ENCODE data around the gene MMRN2.

Gene MMRN2

DNA sequence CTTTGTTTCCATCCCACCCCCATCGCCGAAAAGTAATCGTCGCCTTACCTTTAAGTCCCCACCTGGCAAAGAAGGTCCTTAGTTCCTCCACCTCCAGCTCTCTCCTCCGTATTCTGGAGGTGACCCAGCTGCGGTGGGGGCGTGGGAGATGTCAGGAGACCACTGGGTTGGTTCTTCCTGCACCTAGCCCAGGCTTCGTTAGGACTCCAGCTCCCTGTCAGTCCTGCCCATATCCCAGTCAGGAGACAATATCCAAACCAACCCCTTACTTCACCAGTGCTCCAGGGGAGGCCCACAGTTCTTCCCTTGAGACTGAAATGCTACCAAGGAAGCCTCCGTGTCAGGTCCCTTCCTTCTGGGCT lies 11.6 kb upstream of the MMRN2 start:
- no peak for DNase-seq

DNA sequence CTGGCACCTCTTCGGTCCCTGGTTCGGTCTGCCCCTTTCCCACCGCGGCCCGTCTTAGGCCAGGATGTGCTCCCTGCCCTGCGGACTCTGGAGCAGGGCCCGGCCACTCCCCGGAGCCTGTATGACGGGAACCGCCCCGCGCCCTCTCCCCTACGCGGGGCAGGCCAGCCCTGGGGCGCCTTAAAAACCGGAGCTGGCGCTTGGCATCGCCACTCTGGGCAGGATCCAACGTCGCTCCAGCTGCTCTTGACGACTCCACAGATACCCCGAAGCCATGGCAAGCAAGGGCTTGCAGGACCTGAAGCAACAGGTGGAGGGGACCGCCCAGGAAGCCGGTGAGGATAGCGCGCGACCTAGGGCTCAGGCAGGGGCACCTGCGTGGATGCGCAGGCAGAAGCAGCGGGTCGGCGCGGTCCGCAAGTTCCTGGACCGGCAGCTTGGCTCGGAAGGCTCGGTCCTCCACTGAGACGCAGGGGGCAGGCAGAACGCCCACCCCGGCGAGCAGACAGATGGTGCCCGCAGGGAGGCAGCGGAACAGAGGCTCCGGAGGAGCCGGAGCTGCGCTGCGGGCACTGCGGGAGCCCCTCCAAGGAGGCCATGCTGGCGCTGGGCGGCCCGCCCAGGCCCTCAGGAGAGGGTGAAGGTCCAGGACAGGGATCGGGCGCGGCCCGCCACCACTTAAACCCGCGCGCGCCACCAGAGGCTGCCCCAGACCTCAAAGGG lies 11.0 kb upstream of the MMRN2 start, which contains the start of gene ADIRF:
Gene ADIRF, plus strand, starts transcription at position 212 of the 723 bp plus-strand sequence. Its CDS starts 63 bp downstream, at position 275.
- no peak for DNase-seq

DNA sequence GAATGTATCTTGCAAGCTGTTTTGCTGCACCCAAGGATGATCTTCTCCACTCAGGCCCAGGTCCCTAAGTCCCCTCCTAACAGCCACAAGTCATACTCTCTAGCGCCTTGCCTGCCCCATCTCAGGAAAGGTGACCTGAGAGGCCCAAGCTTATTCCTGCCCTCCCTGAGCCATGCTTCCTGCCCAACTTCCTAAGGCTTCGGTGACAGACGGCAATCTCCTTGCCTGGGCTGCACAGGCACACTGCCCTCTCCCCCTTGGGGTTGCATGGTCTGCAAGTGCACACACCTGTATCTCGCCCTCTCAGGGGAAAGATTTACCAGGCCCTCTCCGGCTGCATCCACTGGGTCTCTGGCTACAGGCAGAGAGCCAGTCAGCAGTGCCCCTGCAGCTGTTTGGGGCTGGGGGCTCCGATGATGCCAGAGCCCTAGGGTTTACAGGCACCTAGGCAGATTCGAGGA lies 10.1 kb upstream of the MMRN2 start:
- no peak for DNase-seq

DNA sequence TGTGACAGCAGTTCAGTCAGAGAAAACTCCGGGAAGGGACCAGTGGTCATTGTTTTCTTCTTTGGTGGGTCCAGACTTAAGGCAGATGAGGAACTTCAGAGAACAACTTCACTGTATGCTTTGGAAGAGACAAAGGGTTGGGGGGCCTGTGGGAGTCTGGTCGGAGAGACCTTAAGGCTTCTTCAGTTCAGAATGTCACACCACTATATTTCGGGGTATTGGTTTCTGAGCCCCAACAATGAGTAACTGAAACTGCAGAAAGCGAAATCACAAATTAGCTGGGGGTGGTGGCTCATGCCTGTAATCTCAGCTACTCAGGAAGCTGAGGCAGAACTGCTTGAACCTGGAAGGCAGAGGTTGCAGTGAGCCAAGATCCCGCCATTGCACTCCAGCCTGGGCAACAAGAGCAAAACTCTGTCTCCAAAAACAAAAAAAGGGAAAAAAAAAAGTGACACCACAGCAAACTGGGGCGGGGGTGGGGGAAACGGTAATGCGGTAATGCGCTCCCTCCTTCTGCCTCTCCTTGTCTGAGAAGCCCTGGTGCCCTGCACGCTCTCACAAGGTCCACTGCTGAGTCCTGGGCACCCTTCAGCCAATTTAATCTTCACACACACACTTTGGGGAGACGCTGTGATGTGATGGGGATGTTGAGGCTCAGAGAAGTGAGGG lies 8.7 kb upstream of the MMRN2 start:
- DNase-seq = no peak

DNA sequence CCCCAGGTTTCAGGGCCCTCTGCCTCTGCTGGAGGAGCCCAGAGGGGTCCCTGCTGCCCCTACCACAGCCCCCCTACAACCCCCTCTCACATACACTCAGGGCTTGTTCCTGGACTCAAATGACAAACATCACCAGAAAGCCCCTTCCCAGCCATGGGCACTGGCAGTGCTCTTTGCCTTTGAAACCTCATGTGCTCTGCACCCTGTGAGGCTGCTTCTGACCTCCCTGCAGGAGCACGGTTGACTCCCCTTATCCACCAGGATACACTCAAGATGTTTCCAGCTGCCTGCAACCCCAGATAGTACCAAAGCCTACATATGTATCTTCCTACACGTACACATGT lies 7.4 kb upstream of the MMRN2 start:
- no peak for DNase-seq

DNA sequence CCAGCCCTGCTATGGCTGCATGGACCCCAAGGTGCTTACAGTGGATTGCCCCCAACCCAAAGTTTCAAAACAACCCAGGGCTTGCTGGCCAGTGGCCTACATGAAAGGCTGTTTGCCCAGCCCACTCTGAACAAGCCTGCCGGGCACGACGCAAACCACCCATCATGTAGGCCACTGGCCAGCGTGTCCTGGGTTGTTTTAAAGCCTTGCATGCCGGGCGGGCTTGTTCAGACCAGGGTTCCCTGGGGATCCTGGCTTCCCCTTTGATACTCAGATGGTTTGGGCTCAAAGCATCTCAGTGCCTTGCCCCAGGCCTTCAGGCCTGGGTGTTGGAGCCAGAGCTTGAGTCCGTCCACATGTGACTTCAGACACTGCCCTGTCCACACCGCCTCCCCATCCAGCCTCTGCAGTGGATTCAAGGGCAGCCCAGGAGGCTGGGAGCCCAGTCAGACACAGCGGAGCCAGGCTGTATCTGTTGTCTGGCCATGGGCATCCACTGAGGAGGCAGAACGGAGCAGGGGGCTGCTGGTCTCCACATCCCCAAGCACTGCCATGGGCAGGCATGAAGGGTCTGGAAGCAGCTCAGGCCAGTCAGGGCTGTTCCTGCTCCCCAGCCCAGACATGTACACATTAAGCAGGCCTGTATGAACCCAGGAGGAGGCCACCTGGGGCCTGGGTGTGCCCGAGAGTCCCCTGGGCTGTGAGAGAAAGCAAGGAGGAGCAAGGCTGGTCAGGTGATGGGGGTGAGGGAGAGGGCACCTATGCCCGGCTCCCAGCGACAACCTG lies 6.8 kb upstream of the MMRN2 start:
- DNase-seq = no peak

DNA sequence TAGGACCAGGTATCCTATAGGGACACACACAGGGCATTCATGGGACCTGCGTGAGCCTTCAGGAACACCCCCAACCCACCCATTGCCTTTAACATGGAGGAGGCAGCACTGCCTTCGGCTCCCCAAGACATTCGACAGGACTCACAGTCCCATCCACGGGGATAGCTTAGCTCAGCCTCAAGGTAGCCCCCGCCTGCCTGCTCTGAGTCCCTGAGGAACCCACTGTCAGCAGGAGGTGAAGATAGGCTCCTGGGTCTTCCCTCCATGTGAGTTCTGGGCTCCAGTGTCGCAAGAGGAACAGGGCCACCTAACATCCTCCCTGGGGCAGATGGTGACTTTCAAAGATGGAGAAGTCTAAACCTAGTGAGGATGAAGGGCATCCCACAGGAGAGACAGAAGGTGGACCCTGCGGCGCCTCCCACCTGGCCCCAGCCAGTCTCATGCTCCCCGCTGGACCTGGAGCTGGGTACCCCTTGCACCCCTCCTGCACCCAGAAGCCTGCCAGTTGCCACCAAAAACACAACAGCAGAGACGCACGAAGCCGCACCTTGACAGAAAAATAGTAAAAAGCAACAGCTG lies 6.0 kb upstream of the MMRN2 start:
- no peak for DNase-seq

DNA sequence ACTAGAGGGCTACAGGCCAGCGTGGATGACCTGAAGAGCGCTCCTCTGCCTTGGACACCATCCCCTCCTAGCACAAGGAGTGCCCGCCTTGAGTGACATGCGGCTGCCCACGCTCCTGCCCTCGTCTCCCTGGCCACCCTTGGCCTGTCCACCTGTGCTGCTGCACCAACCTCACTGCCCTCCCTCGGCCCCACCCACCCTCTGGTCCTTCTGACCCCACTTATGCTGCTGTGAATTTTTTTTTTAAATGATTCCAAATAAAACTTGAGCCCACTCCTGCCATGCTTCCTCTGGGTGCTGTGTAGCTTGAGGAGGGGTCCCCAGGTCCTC lies 5.5 kb upstream of the MMRN2 start:
- DNase-seq = no peak

DNA sequence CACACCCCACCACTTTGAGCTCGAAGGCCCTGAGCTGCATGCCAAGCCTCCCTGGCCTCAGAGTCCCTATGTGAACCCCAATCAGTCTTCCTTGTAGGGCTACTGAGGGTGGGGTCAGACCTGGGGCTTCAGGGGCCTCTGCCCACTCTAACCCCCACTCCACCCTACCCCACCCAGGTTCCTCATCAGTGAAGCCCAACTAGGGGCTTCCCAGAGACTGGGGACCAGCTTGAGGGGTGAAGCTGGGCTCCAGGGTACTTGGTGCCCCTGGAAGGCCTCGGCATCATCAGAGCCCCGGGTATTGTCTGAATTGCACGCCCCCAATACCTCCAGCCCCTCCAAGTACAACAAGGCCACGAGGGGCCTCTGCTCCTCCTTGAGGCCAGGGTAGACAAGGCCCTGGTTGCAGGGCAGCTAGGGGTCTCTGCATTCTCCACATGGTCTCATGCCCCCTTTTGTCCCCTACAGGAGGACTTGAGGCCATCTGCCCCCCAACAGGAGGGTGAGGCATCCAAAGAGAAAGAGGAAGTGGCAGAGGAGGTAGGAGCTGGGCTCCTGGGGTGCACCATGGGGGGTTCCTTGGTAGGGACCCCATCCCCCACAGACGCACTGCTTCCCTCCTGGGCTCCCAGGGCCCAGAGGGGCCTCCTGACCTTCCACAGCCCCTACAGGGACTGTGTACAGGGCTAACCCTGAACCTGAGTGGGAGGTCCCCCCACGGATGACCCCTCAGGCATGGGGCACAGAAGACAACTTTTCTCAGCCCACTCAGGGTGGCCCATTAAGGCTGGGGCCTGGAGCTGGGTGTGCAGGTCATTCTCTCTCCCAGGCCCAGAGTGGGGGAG lies 4.9 kb upstream of the MMRN2 start:
- DNase-seq = no peak

DNA sequence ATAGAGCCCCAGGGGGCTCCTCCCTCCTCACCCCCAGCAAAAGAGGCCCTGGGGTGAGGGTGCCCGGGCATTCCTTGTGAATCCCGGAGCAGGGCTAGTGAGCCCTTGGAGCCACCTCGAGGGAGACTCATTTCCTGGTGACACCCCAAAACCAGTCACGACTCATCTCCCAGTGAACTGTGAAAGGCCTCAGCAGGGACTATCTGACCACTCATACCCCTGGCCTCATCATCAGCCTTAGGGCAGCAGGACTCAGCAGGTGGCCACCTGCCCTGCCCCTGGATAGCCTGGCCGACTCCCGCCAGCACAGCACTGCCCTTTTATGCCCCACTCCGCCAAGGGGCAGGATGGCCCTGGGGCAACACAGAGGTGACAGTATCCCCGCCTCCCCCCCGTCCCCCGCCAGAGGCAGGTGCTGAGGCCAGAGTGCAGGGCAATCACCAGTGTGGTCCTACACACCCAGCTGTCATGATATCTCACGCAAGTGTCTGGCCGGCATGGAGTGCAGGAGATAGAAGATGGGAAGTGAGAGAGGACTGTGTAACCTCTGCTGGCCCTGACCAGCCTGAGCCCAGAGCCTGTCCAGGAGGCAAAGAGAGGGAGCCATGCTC lies 4.2 kb upstream of the MMRN2 start:
- DNase-seq = peak; percentile 49

DNA sequence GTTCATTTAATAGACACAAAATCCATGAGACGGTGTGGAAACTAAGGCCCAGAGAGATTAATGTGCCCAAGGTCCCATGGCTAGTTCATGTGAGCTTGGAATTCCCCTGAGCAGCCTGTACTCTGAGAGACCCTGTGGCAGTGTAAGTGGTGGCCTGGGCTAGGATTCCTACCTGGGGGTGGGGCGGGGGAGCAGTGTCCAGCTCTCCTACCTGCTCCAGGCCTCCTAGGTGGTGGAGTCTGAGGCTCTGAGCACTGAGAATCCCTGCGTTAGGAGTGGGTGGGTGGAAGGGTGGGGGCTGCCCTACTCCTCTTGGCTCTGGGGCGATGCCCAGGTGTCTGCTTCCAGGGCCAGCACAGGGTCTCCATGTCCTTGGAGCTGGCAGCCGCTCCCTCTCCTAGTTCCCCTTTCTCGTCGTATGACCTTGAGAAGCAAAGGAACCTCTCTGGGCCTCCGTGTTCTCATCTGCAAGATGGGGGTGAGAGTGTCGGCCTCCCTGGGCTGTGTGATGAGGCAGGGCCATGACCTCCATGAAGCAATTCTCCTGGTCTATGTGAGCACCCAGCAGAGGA lies 3.5 kb upstream of the MMRN2 start:
- no peak for DNase-seq

DNA sequence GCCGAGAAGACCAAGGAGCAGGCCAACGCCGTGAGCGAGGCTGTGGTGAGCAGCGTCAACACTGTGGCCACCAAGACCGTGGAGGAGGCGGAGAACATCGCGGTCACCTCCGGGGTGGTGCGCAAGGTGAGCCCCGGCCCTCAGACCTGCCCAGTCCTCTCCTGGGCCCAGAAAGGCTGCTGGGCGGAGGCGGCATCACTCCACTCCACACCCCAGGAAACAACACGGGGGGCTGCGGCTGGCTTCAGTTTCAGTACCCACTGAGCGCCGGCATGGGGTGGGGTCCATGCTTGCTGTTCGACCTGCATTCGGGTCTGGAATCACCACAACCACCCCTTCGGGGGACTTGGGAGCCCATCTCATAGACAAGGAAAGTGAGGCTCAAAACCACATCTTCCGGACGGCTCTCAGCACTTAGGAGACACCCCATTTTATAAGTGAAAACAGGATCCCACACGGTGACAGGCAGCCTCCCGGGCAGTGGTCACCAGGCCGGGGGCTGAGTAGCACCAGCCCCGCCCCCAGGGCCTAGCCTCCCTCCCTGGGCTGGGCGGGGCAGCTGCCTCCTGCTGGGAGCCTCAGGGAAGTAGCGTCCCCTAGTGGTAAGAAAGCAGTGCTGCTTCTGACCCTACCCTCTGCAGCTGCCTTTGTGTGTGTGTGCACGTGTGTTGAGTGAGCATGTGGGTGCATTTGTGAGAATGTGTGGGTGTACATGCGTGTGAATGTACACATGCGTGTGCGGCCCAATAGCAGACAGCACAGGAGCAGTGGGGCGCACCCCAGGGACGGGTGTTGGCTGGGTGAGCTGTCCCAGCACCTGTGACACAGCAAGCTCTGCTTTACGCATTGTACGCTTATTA lies 2.8 kb upstream of the MMRN2 start:
- DNase-seq = peak; percentile 76

DNA sequence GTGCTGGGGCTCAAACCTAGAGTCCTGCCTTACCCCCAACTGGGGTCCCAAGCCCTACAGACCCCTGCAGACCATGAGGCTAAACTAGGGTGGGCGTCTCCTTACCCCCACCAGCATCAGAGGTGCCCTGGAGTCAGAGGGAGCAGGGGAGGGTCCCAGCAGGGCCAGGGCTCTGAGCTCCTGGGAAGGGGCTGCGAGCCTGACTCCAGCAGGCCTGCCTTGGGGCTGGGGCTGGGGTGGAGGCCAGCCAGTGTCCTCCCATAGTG lies 2.3 kb upstream of the MMRN2 start:
- DNase-seq = no peak

DNA sequence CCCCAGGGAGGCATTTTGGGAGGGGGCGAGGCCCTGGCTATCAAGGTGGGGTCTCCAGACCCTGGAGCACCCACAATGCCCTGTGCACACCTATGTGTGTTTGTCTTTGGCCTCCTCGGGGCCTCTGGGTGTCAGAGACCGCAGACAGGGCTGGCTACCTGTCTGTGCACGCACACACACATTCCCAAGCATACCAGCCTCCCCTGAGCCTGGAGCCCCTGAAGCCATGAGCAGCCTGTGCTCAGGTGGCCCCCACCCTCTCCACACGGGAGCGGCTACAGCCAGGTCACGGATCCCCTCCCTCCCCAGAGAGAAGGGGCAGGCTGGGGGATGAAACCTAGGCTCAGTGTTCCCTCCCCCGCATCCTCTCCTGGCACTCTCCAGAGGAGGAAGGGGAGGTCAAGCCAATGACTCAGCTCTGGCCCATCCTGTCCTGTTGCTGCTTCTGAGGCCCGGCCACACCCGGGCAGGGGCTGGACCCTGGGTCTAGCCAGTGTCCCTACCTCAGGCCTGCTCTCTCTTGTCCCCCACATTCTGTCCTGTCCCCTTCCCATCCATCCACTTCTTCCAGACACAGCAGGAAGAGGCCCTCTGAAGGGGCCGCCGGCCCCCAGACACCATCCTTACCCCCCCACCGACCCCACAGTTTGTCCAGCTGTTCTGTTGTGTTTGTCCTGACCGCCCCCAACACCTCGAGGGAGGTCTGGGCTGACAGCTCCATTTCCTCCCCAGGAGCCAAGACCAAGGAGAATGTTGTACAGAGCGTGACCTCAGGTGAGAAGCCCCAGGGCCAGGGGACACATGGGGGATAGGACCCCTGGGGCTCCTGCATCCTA lies 1.7 kb upstream of the MMRN2 start:
- peak; percentile 61 for DNase-seq

DNA sequence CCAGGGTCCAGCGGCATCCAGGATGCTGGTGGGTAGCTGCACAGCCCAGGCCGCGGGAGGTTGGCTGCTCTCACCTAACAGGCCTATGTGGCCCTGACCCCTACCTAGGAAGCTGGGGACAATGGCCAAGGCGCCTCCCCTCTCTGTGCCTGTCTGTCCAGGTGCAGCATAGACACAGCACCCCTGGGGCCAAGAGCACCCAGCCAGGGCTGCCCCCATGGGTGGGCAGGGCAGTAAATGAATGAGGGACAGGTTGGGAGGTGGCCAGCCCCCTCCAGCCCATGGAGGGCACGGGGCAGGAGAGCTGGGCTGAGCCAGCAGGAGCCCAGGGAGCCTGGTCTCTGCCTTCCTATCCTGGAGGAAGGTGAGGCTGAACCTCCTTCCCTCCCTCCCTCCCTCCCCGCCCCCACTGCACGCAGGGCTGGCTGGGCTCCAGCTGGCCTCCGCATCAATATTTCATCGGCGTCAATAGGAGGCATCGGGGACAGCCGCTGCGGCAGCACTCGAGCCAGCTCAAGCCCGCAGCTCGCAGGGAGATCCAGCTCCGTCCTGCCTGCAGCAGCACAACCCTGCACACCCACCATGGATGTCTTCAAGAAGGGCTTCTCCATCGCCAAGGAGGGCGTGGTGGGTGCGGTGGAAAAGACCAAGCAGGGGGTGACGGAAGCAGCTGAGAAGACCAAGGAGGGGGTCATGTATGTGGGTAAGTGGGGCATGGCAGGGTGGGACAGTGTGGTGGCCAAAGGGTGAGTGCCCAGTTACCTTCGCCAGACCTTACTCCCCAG lies 893 bp upstream of the MMRN2 start, which contains the start of gene SNCG:
Gene SNCG, plus strand, starts transcription at position 484 of the 785 bp plus-strand sequence. Its CDS starts 99 bp downstream, at position 583.
- no peak for DNase-seq

DNA sequence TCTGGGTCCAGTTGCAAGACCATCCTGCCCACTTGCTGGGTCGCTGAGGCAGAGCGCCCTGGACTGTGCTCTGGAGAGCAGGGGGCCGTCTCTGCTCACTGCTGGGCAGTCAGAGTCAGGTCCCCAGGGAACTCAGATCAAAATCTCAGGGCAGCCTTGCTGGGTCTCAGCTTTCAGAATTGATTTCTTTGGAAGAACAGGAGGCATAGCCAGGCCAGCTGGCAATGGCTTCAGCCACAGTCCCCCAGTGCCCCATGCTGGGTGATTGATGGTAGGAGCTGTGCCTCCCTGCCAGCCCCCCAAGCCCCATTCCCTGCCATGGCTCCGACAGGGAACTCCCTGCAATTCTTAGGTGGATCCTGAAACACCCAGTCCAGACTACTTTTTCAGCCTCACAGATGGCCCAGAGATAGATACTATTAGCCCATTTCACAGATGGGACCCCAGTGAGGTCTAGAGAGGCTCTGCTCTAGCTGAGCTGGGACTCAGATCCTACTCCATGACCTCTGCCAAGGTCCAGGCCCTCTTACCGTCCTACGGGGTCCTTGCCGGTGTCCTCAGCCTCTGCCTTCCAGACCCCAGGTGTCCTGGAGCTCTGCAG lies 467 bp downstream of the MMRN2 start:
- DNase-seq = no peak

DNA sequence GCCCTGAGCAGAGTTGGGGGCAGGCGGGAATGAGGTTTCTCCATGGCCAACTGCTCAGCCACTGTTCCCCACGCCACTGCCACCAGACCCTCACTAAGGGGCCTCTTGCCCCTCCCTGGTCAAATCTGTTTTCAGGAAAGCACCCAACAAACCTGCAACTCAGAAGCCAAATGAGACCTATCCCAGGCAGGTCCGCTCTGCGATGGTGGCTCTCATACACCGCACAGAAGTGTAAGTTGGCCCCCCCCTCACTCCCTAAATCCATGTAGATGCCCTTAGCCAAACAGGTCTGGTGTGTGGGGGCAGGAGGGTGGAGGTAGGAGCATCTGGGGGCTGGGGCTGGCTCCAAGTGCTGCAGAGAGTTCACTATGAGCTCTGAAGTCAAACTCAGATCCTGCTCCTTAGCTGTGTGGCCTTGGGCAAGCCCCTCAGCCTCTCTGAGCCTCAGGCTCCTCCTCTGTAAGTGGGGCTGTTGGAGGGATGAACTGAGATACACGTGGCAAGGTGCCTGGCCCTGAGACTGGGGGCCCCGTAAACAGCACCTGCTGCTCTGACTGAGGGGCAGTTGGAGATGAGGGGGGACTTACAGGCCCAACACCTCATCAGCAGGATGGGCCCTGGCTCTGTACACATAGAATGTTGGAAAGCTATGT lies 1.1 kb downstream of the MMRN2 start:
- no peak for DNase-seq

DNA sequence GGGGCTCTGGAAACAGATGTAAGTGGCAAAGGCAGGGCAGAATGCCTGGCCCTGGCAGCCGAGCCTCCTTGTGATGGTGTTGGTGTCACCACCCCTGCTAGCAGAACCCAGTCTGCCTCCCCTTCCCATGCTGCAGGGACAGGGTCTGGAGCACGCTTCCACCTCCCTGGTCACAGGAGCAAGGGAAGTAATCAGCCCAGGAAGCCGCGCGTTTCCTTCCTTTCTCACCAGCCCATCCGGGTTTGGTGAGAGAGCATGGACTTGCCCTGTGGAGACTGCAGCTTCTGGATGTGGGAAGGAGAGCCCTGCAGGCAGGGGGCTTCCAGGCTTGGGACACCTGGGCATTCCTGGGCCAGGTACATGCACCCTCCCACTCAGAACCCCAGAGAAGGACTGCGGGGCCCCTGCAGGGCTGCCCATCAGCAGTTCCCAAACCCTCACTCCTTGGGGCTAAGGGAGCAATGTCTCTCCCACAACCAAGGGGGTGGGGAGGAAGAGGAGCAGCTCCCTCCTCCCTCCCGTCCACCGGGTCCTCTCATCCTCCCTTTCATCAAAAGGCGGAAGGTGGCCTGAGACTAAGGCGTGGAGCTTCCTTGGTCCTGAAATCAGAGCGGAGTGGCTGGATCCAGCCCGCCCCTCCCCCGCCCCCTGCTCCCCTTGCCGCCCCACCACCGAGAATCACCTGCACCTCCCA lies 1.8 kb downstream of the MMRN2 start:
- DNase-seq = no peak

Measured in HCEC 1CT (cell line).